SK-N-SH (cell line): Measurements from ENCODE around the gene TRANK1.

Source experiments
- CTCF ChIP-seq: fragments of 200-600 bp; sonication (generic); IDR thresholded peaks from 2 replicates; pipeline ENCODE4 v1.6.1; 2017; ENCODE audit warnings: antibody characterized with exemption, mild to moderate bottlenecking, moderate library complexity
- EZH2phosphoT487 ChIP-seq: fragments of 200-600 bp; sonication (generic); IDR thresholded peaks from 2 replicates; pipeline ENCODE4 v1.6.1; 2017; ENCODE audit warnings: low read depth, mixed run types, mild to moderate bottlenecking, antibody characterized with exemption, moderate library complexity, borderline replicate concordance
- GABPA ChIP-seq: IDR thresholded peaks from 2 replicates; pipeline ENCODE4 v1.4.0; 2012; ENCODE audit warnings: low read depth, mild to moderate bottlenecking
- TCF12 ChIP-seq: IDR thresholded peaks from 2 replicates; pipeline ENCODE4 v1.4.0; 2012

DNA sequence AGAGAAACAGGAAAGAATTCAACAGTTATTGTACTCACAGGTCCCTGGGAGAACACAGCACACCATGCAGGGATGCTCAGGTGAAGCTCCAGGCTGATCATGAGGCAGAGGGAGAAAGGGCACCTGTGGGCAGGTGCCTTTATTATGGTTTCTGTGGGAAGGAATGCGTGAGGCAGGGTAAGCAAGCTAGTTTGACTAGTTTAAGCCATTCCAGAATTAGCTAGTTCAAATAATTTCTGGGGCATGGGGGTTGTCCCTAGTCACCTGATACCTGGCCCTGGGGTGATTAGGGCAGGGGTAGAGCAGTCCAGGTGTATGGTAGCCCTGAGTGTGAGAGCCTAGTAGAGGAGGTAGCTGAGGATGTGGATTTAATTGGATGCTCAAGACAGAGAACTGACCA, 132.6 kb downstream of the TRANK1 start:
- no peak for TF ChIP-seq CTCF
- no peak for TF ChIP-seq TCF12
- no peak for TF ChIP-seq EZH2phosphoT487
- TF ChIP-seq GABPA: no peak
